H7 (cell line): Measurements from ENCODE around the gene RAB43. TPM values are rescaled to one million over a fixed set of nuclear protein-coding genes. Genes with fewer than 3 reads are reported as not detected.
"Not testable (repeated sequence)": the region's sequence is repeated elsewhere in the genome, so short reads cannot be mapped to it uniquely, and the experiment has no call there.

Experiments used
- DNase-seq: peaks from one replicate; pipeline ENCODE4 v3.0.0; 2012
- H3K27me3 ChIP-seq: 2 replicates; pipeline ENCODE4 v1.6.0; 2011; ENCODE audit warnings: mild to moderate bottlenecking, low read length; ENCODE audit not compliant: control insufficient read depth, insufficient read depth
- H3K36me3 ChIP-seq: replicated peaks from 2 replicates; pipeline ENCODE4 v1.5.1; 2011; ENCODE audit warnings: low read length; ENCODE audit not compliant: control insufficient read depth, insufficient read depth
- H3K4me3 ChIP-seq: 2 replicates; pipeline ENCODE4 v1.5.1; 2011; ENCODE audit warnings: low read depth, mild to moderate bottlenecking, control low read depth, low read length, moderate library complexity; ENCODE audit not compliant: insufficient read depth
- total RNA-seq: library from RNA; depleted of rRNA; stranded (reverse); fragments of >200 nt; shearing (Covaris generic); gene quantifications from 2 replicates; pipeline ENCODE4 v1.2.3, GENCODE V29; 2014; rRNA removed

RAB43 gene
- 31.9 and 39.4 TPM in 2 replicates for total RNA-seq

DNA sequence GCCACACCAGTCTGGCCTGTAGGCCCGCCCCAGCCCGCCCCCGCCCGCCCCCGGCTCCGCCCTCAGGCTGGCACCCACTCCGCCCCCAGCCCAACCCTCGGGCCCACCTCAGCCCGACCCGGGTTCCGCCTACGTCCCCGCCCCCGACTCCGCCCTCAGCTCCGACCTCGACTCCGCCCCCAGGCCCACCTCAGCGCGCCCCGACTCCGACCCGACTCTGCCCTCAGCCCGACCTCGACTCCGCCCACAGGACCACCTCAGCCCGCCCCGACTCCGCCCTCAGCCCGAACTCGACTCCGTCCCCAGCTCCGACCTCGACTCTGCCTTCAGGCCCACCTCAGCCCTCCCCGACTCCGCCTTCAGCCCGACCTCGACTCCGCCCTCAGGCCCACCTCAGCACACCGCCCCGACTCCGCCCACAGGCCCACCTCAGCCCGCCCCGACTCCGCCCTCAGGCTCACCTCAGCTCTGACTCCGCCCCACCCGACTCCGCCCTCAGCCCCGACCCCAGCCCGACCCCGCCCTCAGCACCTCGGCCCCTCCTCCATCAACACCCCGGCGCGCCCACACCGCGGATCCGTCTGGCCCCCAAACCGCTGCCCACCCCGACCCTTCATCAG, at the start of gene RAB43:
RAB43 (minus strand) TSS at position 13 of the 620 bp plus-strand sequence. CDS start 315 bp downstream, outside the sequence.
- peak; percentile 100 for DNase-seq
- Histone ChIP-seq H3K4me3 (peak within 1 kb of the TSS; percentile 78), H3K36me3 (peaks cover 4% of the 10 kb centered on the region; the same call in 1 of the 2 replicates), H3K27me3 (no peaks in the 10 kb centered on the region)

GRCh38 chr3:129166579-129167332, 45.2 kb upstream of the RAB43 start:
- Histone ChIP-seq H3K36me3 (peaks cover 34% of the 10 kb centered on the region), H3K4me3 (no peak overlapping the region), H3K27me3 (no peaks in the 10 kb centered on the region)
- DNase-seq = no peak

GRCh38 chr3:129165594-129165993, 44.0 kb upstream of the RAB43 start:
- H3K36me3 ChIP-seq = peaks cover 23% of the 10 kb centered on the region
- DNase-seq, H3K4me3 ChIP-seq: not testable (repeated sequence)

DNA sequence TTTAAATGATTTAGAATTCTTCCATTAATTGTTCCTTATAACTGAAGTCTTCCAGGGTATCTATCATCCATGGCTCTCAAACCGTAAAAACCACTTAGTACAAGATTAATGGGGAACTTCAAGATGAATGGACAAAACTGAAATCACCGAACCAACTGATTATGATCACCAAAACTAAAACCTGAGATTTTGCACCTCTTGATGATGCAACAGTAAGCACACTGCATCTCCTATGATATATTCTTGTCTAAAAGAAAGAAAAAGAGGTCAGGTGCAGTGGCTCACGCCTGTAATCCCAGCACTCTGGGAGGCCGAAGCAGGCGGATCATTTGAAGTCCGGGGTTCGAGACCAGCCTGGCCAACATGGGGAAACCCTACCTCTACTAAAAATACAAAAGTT, 42.9 kb upstream of the RAB43 start:
- Histone ChIP-seq H3K27me3 (no peaks in the 10 kb centered on the region), H3K36me3 (peaks cover 12% of the 10 kb centered on the region), H3K4me3 (no peak overlapping the region)
- DNase-seq = no peak

More at GRCh38 chr3:129165594-129165993, 44.0 kb upstream of the RAB43 start:
- H3K27me3 ChIP-seq = not testable (repeated sequence)

GRCh38 chr3:129162729-129163579, 41.4 kb upstream of the RAB43 start:
- no peaks in the 10 kb centered on the region for H3K27me3 ChIP-seq
- no peak overlapping the region for H3K4me3 ChIP-seq
- peak; percentile 67 for DNase-seq
- peaks cover 8% of the 10 kb centered on the region for H3K36me3 ChIP-seq

GRCh38 chr3:129161860-129162271, 40.3 kb upstream of the RAB43 start:
- H3K4me3 ChIP-seq = peak overlapping the region; percentile 81
- DNase-seq = peak; percentile 60
- H3K36me3 ChIP-seq = peaks cover 2% of the 10 kb centered on the region
- no peaks in the 10 kb centered on the region for H3K27me3 ChIP-seq

GRCh38 chr3:129160891-129161859, 39.6 kb upstream of the RAB43 start, which contains the start of gene ISY1:
Gene ISY1, minus strand, starts transcription at chr3:129161063. Its CDS starts 88 bp downstream, at chr3:129160975.
- H3K4me3 ChIP-seq = peak within 1 kb of the TSS; percentile 81
- no peaks in the 10 kb centered on the region for H3K27me3 ChIP-seq
- DNase-seq = peak; percentile 95
- H3K36me3 ChIP-seq = no peaks in the 10 kb centered on the region; the same call in 1 of the 2 replicates

GRCh38 chr3:129144786-129145185, 23.2 kb upstream of the RAB43 start:
- Histone ChIP-seq H3K36me3 (peaks cover 6% of the 10 kb centered on the region), H3K4me3 (no peak overlapping the region), H3K27me3 (no peaks in the 10 kb centered on the region)
- no peak for DNase-seq

DNA sequence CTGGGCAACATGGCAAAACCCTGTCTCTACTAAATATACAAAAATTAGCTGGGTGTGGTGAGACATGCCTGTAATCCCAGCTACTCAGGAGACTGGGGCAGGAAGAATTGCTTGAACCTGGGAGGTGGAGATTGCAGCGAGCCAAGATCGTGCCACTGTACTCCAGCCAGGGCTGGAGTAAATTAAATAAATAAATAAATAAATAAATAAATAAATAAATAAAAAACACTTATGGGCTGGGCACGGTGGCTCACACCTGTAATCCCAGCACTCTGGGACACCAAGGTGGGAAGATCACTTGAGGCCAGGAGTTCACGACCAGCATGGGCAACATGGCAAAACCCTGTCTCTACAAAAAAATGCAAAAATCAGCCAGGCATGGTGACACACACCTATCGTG, 19.4 kb upstream of the RAB43 start:
- H3K4me3 ChIP-seq, H3K27me3 ChIP-seq, H3K36me3 ChIP-seq, DNase-seq: not testable (repeated sequence)

DNA sequence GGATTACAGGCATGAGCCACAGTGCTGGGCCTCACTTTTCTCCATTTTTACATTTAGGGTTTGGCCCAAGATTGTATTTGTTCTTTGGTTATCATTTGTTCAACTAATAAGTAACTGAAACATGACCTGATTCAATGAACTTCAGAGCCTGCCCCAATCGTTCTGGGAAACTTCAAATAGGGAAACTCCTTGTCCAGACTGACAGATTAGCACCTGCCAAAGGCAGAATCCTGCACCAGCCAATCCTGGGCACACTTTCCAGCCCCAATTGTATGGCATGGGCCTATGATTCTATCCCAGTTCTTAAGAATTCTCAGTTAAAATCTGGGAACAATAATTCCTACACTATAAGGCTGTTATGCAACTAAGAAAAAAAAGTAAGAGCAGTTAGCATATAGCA, 18.3 kb upstream of the RAB43 start:
- peaks cover 4% of the 10 kb centered on the region for H3K36me3 ChIP-seq

DNA sequence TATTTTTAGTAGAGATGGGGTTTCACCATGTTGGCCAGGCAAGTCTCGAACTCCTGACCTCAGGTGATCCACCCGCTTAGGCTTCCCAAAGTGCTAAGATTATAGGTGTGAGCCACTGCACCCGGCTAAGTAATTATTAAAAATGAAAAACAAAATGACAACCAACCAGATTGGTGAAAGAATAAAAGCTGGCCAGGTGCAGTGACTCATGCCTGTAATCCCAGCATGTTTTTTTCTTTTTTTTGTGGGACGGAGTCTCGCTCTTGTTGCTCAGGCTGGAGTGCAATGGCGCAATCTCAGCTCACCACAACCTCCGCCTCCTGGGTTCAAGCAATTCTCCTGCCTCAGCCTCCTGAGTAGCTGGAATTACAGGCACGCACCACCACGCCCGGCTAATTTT, 14.7 kb upstream of the RAB43 start:
- H3K27me3 ChIP-seq, DNase-seq, H3K4me3 ChIP-seq: not testable (repeated sequence)
- peaks cover 18% of the 10 kb centered on the region for H3K36me3 ChIP-seq

More for the DNA sequence above, 18.3 kb upstream of the RAB43 start:
- Histone ChIP-seq H3K4me3 (no peak overlapping the region), H3K27me3 (no peaks in the 10 kb centered on the region)
- DNase-seq = no peak

GRCh38 chr3:129132097-129132866, 10.7 kb upstream of the RAB43 start:
- no peak for DNase-seq
- Histone ChIP-seq H3K36me3 (peaks cover 27% of the 10 kb centered on the region), H3K4me3 (no peak overlapping the region), H3K27me3 (no peaks in the 10 kb centered on the region)
